Chondrocyte (in vitro differentiated cells): Measurements from ENCODE around the gene ACTR8. TPM values are rescaled to one million over a fixed set of nuclear protein-coding genes. Genes with fewer than 3 reads are reported as not detected.

ENCODE experiments used
- DNase-seq: peaks from one replicate; pipeline ENCODE4 v3.0.0; 2021; ENCODE audit warnings: mixed read lengths, low spot score
- H3K27ac Mint-ChIP-seq: one replicate; pipeline ENCODE4 v1.8.0; 2021; ENCODE audit warnings: mild to moderate bottlenecking, moderate library complexity, mixed read lengths; ENCODE audit not compliant: unreplicated experiment
- H3K27me3 Mint-ChIP-seq: 2 replicates; pipeline ENCODE4 v1.8.0; 2021; ENCODE audit warnings: low read depth, mixed read lengths
- H3K36me3 Mint-ChIP-seq: 2 replicates; pipeline ENCODE4 v1.8.0; 2021; ENCODE audit warnings: low read depth, mixed read lengths
- H3K4me1 Mint-ChIP-seq: 2 replicates; pipeline ENCODE4 v1.8.0; 2021; ENCODE audit warnings: low read depth, mild to moderate bottlenecking, mixed read lengths
- H3K4me3 Mint-ChIP-seq: one replicate; pipeline ENCODE4 v1.8.0; 2021; ENCODE audit warnings: mild to moderate bottlenecking, moderate library complexity, mixed read lengths; ENCODE audit not compliant: unreplicated experiment
- H3K9me3 Mint-ChIP-seq: 2 replicates; pipeline ENCODE4 v1.8.0; 2021; ENCODE audit warnings: low read depth, mixed read lengths
- total RNA-seq: library from RNA; stranded (reverse); gene quantifications from 3 replicates; pipeline ENCODE4 v1.2.1, GENCODE V29; 2021
- TF ChIP-seq, protein P1 (sequence below): fragments of 200-600 bp; sonication (generic); IDR thresholded peaks from 2 replicates; pipeline ENCODE4 v1.5.0; 2021; ENCODE audit warnings: antibody characterized with exemption, mild to moderate bottlenecking, moderate library complexity

ACTR8 gene
- total RNA-seq, 1 donor from 2014 or later: 37.0 TPM

DNA sequence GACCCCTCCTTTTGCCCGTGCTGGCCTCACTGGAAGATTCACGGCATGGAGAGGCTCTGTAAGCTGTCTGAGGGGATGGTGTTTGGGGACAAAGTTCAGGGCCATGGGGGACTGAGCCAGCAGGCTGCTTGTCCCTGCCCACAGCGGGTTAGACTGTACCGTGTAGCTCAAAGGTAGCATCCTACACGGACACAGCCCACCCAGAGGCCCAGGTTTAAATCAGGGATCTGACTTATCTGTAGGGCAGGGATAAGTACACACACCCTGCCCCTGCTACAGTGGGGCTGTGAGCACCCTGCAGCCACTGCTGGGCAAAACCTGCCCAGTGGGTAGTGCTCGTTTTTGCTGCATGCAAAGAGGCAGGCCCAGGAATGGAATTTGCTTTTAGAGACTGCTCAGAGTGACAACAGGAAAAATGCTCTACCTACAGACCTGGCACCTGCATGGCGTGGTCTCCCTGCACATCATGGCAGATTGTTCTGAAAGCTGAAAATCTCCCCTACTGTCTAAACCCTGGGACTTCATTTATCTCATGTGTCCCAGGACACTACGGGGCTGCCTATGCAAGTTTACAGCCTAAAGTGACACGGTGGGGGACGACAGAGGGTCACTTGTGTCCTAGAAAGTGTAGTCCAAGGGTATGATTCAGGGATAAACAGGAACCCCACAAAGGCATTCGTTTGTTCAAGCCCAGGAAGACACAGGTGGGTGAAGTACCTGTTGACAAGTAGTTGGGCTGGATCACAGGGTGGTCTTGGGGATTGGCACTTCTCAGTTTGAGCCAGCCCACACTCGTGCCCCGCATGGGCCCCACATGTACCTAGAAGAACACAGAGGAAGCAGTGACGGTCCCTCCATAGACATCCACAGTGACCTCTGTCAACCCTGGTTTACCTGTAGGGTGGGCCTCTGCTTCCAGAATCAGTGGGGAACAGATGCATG lies 63.5 kb downstream of the ACTR8 start:
- DNase-seq: no peak
- Mint-ChIP-seq H3K36me3 (no peaks in the 10 kb centered on the region), H3K9me3 (no peaks in the 10 kb centered on the region), H3K4me1 (no peaks in the 10 kb centered on the region), H3K27me3 (no peaks in the 10 kb centered on the region), H3K27ac (no peak overlapping the region), H3K4me3 (no peak overlapping the region)
- TF ChIP-seq, protein P1, sequence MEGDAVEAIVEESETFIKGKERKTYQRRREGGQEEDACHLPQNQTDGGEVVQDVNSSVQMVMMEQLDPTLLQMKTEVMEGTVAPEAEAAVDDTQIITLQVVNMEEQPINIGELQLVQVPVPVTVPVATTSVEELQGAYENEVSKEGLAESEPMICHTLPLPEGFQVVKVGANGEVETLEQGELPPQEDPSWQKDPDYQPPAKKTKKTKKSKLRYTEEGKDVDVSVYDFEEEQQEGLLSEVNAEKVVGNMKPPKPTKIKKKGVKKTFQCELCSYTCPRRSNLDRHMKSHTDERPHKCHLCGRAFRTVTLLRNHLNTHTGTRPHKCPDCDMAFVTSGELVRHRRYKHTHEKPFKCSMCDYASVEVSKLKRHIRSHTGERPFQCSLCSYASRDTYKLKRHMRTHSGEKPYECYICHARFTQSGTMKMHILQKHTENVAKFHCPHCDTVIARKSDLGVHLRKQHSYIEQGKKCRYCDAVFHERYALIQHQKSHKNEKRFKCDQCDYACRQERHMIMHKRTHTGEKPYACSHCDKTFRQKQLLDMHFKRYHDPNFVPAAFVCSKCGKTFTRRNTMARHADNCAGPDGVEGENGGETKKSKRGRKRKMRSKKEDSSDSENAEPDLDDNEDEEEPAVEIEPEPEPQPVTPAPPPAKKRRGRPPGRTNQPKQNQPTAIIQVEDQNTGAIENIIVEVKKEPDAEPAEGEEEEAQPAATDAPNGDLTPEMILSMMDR: no peak

DNA sequence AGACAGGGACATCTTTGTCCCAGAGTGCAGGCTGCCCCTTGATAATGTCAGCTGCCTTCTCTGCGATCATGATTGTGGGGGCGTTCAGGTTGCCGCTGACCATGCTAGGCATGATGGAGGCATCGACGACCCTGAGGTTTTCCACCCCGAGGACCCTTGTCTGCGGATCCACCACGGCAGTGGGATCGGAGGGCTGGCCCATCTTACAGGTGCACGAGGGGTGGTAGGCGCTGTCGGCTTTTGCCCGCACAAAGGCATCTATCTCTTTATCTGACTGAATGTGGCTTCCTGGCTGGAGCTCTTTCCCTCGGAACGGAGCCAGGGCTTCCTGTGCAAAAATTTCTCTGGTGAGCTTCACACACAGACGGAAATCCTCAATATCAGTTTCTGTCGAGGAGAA lies 64.1 kb downstream of the ACTR8 start:
- Mint-ChIP-seq H3K4me3 (no peak overlapping the region), H3K27me3 (no peaks in the 10 kb centered on the region), H3K36me3 (no peaks in the 10 kb centered on the region), H3K9me3 (no peaks in the 10 kb centered on the region), H3K27ac (no peak overlapping the region), H3K4me1 (no peaks in the 10 kb centered on the region)
- TF ChIP-seq, protein P1: no peak
- no peak for DNase-seq

DNA sequence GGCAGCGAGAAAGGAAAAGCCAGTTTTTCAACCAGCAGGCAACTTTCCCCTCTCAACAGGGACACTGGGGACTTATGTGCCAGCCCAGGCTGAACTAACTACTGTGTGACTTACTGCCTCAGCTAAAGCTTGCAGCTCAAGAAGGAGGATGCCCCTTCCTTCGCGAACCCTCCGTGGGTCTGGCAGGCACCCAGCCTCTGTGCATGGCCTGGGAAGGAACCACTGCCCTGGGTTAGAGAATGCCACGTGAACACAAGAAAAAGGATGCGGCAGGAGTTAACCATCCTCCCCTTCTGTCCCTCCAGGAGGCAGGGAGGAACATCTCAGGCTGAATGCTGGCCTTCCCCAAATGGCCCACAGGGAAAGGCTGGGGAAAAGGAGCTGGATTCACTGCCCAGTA lies 64.7 kb downstream of the ACTR8 start:
- TF ChIP-seq, protein P1: no peak
- Mint-ChIP-seq H3K9me3 (no peaks in the 10 kb centered on the region), H3K4me3 (no peak overlapping the region), H3K27me3 (no peaks in the 10 kb centered on the region), H3K27ac (no peak overlapping the region), H3K4me1 (no peaks in the 10 kb centered on the region), H3K36me3 (no peaks in the 10 kb centered on the region)
- peak; percentile 50 for DNase-seq

Other genes with a start within 250 kb of the ACTR8 start
- gene CHDH, start 35.7 kb downstream of the ACTR8 start, total RNA-seq: 0.46 to 0.67 TPM (median 0.60 TPM) in 3 replicates
- 0.22 to 0.36 TPM (median 0.31 TPM) in 3 replicates for gene IL17RB, start 35.6 kb downstream of the ACTR8 start, total RNA-seq
- gene SELENOK, start 9.7 kb upstream of the ACTR8 start, total RNA-seq: 28.2 to 33.7 TPM (median 29.6 TPM) in 3 replicates
- gene CACNA2D3, start 240.4 kb upstream of the ACTR8 start, total RNA-seq: not detected in 3 replicates